ENCODE measurements around the gene C1orf198. TPM values are rescaled to one million over a fixed set of nuclear protein-coding genes. Genes with fewer than 3 reads are reported as not detected.

C1orf198 gene
- polyA plus RNA-seq, 3 donors, result 1.3 to 2.7 (median 1.6) TPM

DNA sequence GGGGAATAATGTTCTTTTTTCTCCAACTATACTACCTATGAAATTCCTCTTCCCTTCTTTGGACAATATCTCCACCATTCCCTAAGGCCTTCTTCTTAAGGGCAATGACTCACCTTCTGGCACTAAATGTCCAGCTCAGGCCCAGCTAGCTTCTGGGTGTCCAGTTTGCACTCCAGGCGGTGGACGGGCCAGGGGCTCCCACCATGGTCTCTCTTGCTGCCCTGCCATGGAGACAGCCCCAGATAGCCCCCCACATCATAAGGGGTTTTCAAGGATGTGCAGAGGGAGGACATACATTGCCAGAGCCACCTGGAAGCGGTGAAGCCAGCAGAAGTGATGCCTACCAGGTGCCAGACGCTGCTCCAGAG is 43.8 kb downstream of the C1orf198 start:
- TF ChIP-seq, protein P1, sequence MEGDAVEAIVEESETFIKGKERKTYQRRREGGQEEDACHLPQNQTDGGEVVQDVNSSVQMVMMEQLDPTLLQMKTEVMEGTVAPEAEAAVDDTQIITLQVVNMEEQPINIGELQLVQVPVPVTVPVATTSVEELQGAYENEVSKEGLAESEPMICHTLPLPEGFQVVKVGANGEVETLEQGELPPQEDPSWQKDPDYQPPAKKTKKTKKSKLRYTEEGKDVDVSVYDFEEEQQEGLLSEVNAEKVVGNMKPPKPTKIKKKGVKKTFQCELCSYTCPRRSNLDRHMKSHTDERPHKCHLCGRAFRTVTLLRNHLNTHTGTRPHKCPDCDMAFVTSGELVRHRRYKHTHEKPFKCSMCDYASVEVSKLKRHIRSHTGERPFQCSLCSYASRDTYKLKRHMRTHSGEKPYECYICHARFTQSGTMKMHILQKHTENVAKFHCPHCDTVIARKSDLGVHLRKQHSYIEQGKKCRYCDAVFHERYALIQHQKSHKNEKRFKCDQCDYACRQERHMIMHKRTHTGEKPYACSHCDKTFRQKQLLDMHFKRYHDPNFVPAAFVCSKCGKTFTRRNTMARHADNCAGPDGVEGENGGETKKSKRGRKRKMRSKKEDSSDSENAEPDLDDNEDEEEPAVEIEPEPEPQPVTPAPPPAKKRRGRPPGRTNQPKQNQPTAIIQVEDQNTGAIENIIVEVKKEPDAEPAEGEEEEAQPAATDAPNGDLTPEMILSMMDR (IDR thresholded peaks at IDR 0.05), result no peak
- Histone ChIP-seq H3K36me3 (replicated peaks in 1 of 2; ENCODE audit: control insufficient read depth in 1 of 2, insufficient read depth in 2 of 2, low read length in 2 of 2) (no peaks in the 10 kb centered on the region), H3K9me3 (replicated peaks in 1 of 2; ENCODE audit: control insufficient read depth in 1 of 2, insufficient read depth in 1 of 2, low read length in 2 of 2) (no peaks in the 10 kb centered on the region), H4K20me1 (ENCODE audit: insufficient read depth, low read length) (no peaks in the 10 kb centered on the region), H3K4me3 (replicated peaks in 1 of 3; ENCODE audit: low read depth in 2 of 3, low read length in 3 of 3) (no peak overlapping the region), H3K9ac (ENCODE audit: insufficient read depth, low read length, poor library complexity, severe bottlenecking) (no peak overlapping the region), H3K79me2 (ENCODE audit: insufficient read depth, low read length) (no peaks in the 10 kb centered on the region), H3K4me2 (replicated peaks; ENCODE audit: extremely low read depth, low read length, poor library complexity, severe bottlenecking) (no peak overlapping the region), H2AFZ (ENCODE audit: insufficient read depth, low read depth, low read length, poor library complexity, severe bottlenecking) (no peak overlapping the region), H3K4me1 (ENCODE audit: control insufficient read depth in 1 of 2, insufficient read depth in 2 of 2, low read length in 2 of 2) (peaks cover 14 to 16% of the 10 kb centered on the region in 2 donors), H3K27ac (ENCODE audit: low read depth in 1 of 2, low read length in 2 of 2) (no peak overlapping the region), H3K27me3 (ENCODE audit: control insufficient read depth in 2 of 2, insufficient read depth in 2 of 2, low read length in 2 of 2) (no peaks in the 10 kb centered on the region)
- no peak for DNase-seq
- H3K27ac Mint-ChIP-seq, result peak overlapping the region in 4 of 7 donors; percentile 15 to 55 (median 38)
- peaks cover 0 to 3% (median 0%) of the 10 kb centered on the region in 7 donors for H3K9me3 Mint-ChIP-seq
- 92% methylated on average over 4 of the region's 4 CpGs for WGBS (ENCODE audit: insufficient coverage)
- H3K36me3 Mint-ChIP-seq, result no peaks in the 10 kb centered on the region
- peaks cover 0 to 9% (median 8%) of the 10 kb centered on the region in 3 donors for H3K27me3 Mint-ChIP-seq (ENCODE audit: low read depth in 3 of 3)
- intact Hi-C loops (cut with micrococcal nuclease), result no loop called here
- H3K4me3 Mint-ChIP-seq, result peak overlapping the region in 1 of 2 donors; percentile 3
- peaks cover 18% of the 10 kb centered on the region for H3K4me1 Mint-ChIP-seq

DNA sequence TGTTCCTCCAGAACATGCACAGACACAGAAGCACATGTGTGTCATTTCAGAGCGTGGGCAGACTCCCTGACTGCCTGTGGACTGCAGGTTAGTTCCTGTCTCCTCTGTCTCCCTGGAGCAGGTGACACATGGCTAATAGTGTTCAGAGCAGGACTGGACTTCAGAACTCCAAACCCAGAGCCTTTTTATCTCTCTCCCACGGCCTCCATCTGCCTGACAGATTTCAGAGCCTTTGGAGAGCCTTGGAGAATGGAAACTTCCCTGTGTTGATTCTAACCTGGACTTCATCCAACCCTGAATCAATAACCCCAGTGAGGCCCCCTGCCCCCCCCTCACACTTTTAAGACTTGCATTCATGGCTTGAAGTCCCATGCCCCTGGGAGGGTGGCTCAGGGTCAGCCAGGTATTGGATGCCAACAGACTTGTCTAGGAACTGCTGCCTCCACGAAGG is 44.4 kb downstream of the C1orf198 start:
- H3K27ac Mint-ChIP-seq, result peak overlapping the region in 1 of 7 donors; percentile 69
- no peak for DNase-seq

More for the DNA sequence above, 44.4 kb downstream of the C1orf198 start:
- TF ChIP-seq, protein P1 (IDR thresholded peaks at IDR 0.05), result no peak
- Histone ChIP-seq H3K79me2 (ENCODE audit: insufficient read depth, low read length) (no peaks in the 10 kb centered on the region), H3K27me3 (ENCODE audit: control insufficient read depth in 2 of 2, insufficient read depth in 2 of 2, low read length in 2 of 2) (no peaks in the 10 kb centered on the region), H4K20me1 (ENCODE audit: insufficient read depth, low read length) (no peaks in the 10 kb centered on the region), H3K27ac (ENCODE audit: low read depth in 1 of 2, low read length in 2 of 2) (no peak overlapping the region), H3K9me3 (replicated peaks in 1 of 2; ENCODE audit: control insufficient read depth in 1 of 2, insufficient read depth in 1 of 2, low read length in 2 of 2) (no peaks in the 10 kb centered on the region), H3K36me3 (replicated peaks in 1 of 2; ENCODE audit: control insufficient read depth in 1 of 2, insufficient read depth in 2 of 2, low read length in 2 of 2) (no peaks in the 10 kb centered on the region), H2AFZ (ENCODE audit: insufficient read depth, low read depth, low read length, poor library complexity, severe bottlenecking) (no peak overlapping the region), H3K4me3 (replicated peaks in 1 of 3; ENCODE audit: low read depth in 2 of 3, low read length in 3 of 3) (no peak overlapping the region), H3K9ac (ENCODE audit: insufficient read depth, low read length, poor library complexity, severe bottlenecking) (no peak overlapping the region), H3K4me2 (replicated peaks; ENCODE audit: extremely low read depth, low read length, poor library complexity, severe bottlenecking) (no peak overlapping the region), H3K4me1 (ENCODE audit: control insufficient read depth in 1 of 2, insufficient read depth in 2 of 2, low read length in 2 of 2) (peaks cover 14 to 16% of the 10 kb centered on the region in 2 donors)
- WGBS (ENCODE audit: insufficient coverage), result 100% methylated on average over 2 of the region's 3 CpGs
- peaks cover 0 to 3% (median 0%) of the 10 kb centered on the region in 7 donors for H3K9me3 Mint-ChIP-seq
- no peak overlapping the region for H3K4me3 Mint-ChIP-seq
- peaks cover 18% of the 10 kb centered on the region for H3K4me1 Mint-ChIP-seq
- intact Hi-C loops (cut with micrococcal nuclease), result no loop called here
- no peaks in the 10 kb centered on the region for H3K36me3 Mint-ChIP-seq
- H3K27me3 Mint-ChIP-seq (ENCODE audit: low read depth in 3 of 3), result peaks cover 0 to 9% (median 9%) of the 10 kb centered on the region in 3 donors

Measured in CD14-positive monocyte (primary cell).